IMR-90 (cell line): ENCODE data around the gene COL20A1. TPM values are rescaled to one million over a fixed set of nuclear protein-coding genes. Genes with fewer than 3 reads are reported as not detected.

Source experiments
- ATAC-seq: fragments of 200-7000 bp; cut with Tn5 transposase; 2 replicates; pipeline ENCODE4 v1.9.1; 2020; ENCODE audit warnings: low read depth, mild to moderate bottlenecking, moderate library complexity
- BruUV-seq: library from RNA; stranded (reverse); fragments of 400-500 nt; replicated peaks from 2 replicates; lab custom pipeline; 2021; lab: Mats Ljungman, UMichigan
- CTCF ChIA-PET: fragments of 300-600 bp; formaldehyde crosslinking; extraction: SDS; loops from one replicate; lab custom pipeline; 2021; ENCODE audit warnings: antibody characterized with exemption; lab: Yijun Ruan, JAX
- POLR2A ChIA-PET: fragments of 300-600 bp; sonication (Branson Sonifier 250); formaldehyde crosslinking; loops from one replicate; lab custom pipeline; 2022; ENCODE audit warnings: antibody characterized with exemption; ENCODE audit not compliant: unreplicated experiment; lab: Charles Lee
- DNase-seq: peaks from one replicate; pipeline ENCODE4 v3.0.0; 2013
- H2AFZ ChIP-seq: replicated peaks from 2 replicates; pipeline ENCODE3; 2013; ENCODE audit warnings: low read length, mild to moderate bottlenecking; ENCODE audit not compliant: poor library complexity
- H2AK5ac ChIP-seq: 2 replicates; pipeline ENCODE4 v1.6.1; 2013; ENCODE audit warnings: low read depth, low read length, inconsistent platforms
- H2AK9ac ChIP-seq: replicated peaks from 2 replicates; pipeline ENCODE3; 2013; ENCODE audit warnings: mild to moderate bottlenecking, low read depth, low read length, moderate library complexity; ENCODE audit not compliant: poor library complexity
- H2BK120ac ChIP-seq: 2 replicates; pipeline ENCODE4 v1.6.1; 2013; ENCODE audit warnings: low read depth, low read length, inconsistent platforms
- H2BK15ac ChIP-seq: 3 replicates; pipeline ENCODE4 v1.6.1; 2013; ENCODE audit warnings: low read depth, low read length, inconsistent platforms
- H2BK20ac ChIP-seq: 2 replicates; pipeline ENCODE4 v1.6.1; 2013; ENCODE audit warnings: low read depth, mild to moderate bottlenecking, inconsistent platforms, low read length, moderate library complexity
- H2BK5ac ChIP-seq: 2 replicates; pipeline ENCODE4 v1.6.1; 2013; ENCODE audit warnings: mild to moderate bottlenecking, low read depth, low read length, inconsistent platforms; ENCODE audit not compliant: poor library complexity, severe bottlenecking
- H3K14ac ChIP-seq: replicated peaks from 2 replicates; pipeline ENCODE4 v1.6.1; 2013; ENCODE audit warnings: low read depth, low read length, inconsistent platforms
- H3K18ac ChIP-seq: 2 replicates; pipeline ENCODE4 v1.6.1; 2013; ENCODE audit warnings: low read depth, low read length, control low read depth
- H3K23ac ChIP-seq: 2 replicates; pipeline ENCODE4 v1.6.1; 2013; ENCODE audit warnings: low read depth, low read length, inconsistent platforms
- H3K27ac ChIP-seq: 2 replicates; pipeline ENCODE4 v1.5.1; 2013; ENCODE audit warnings: mild to moderate bottlenecking, control low read depth, low read length; ENCODE audit not compliant: insufficient read depth
- H3K27me3 ChIP-seq: 2 replicates; pipeline ENCODE4 v1.6.1; 2013; ENCODE audit warnings: low read length; ENCODE audit not compliant: control insufficient read depth, insufficient read depth
- H3K36me3 ChIP-seq: 2 replicates; pipeline ENCODE4 v1.6.1; 2013; ENCODE audit warnings: low read length, mixed read lengths; ENCODE audit not compliant: control insufficient read depth, insufficient read depth
- H3K4ac ChIP-seq: 2 replicates; pipeline ENCODE4 v1.6.1; 2013; ENCODE audit warnings: low read depth, low read length, inconsistent platforms
- H3K4me1 ChIP-seq: 2 replicates; pipeline ENCODE4 v1.6.1; 2013; ENCODE audit warnings: low read length, mixed read lengths; ENCODE audit not compliant: control insufficient read depth, insufficient read depth
- H3K4me2 ChIP-seq: 2 replicates; pipeline ENCODE4 v1.6.1; 2013; ENCODE audit warnings: low read depth, mild to moderate bottlenecking, control low read depth, low read length, moderate library complexity
- H3K4me3 ChIP-seq: 2 replicates; pipeline ENCODE4 v1.5.1; 2013; ENCODE audit warnings: low read depth, mild to moderate bottlenecking, control low read depth, low read length, moderate library complexity; ENCODE audit not compliant: insufficient read depth
- H3K56ac ChIP-seq: 2 replicates; pipeline ENCODE4 v1.6.1; 2013; ENCODE audit warnings: low read length, inconsistent platforms; ENCODE audit not compliant: insufficient read depth; ENCODE audit errors: extremely low read depth
- H3K79me1 ChIP-seq, 2 experiments: 2 replicates each; pipeline ENCODE4 v1.6.1; 2013; ENCODE audit warnings: low read length in 2 of 2, inconsistent platforms in 1 of 2, low read depth in 1 of 2
- H3K9ac ChIP-seq: 2 replicates; pipeline ENCODE4 v1.6.1; 2013; ENCODE audit warnings: low read depth, low read length, control low read depth
- H3K9me1 ChIP-seq: 2 replicates; pipeline ENCODE4 v1.6.1; 2013; ENCODE audit warnings: low read length, inconsistent platforms; ENCODE audit not compliant: insufficient read depth
- H3K9me3 ChIP-seq: 2 replicates; pipeline ENCODE4 v1.6.1; 2013; ENCODE audit warnings: low read length; ENCODE audit not compliant: control insufficient read depth, insufficient read depth
- H4K20me1 ChIP-seq: 2 replicates; pipeline ENCODE4 v1.6.1; 2013; ENCODE audit warnings: low read length, inconsistent platforms; ENCODE audit not compliant: insufficient read depth
- H4K5ac ChIP-seq: 2 replicates; pipeline ENCODE4 v1.6.1; 2013; ENCODE audit warnings: mild to moderate bottlenecking, low read depth, low read length, control low read depth
- H4K8ac ChIP-seq, 2 experiments: 2 replicates each; pipeline ENCODE4 v1.6.1; 2013; ENCODE audit warnings: low read depth in 2 of 2, low read length in 2 of 2, control low read depth in 1 of 2, inconsistent platforms in 1 of 2
- H4K91ac ChIP-seq: 2 replicates; pipeline ENCODE4 v1.6.1; 2013; ENCODE audit warnings: low read depth, low read length, inconsistent platforms; ENCODE audit not compliant: insufficient read depth
- BHLHE40 ChIP-seq: fragments of 150-350 bp; IDR thresholded peaks from 2 replicates; pipeline ENCODE4 v1.6.1; 2016; ENCODE audit warnings: mild to moderate bottlenecking, low read depth, low read length
- CEBPB ChIP-seq: IDR thresholded peaks from 2 replicates; pipeline ENCODE4 v1.6.1; 2012; ENCODE audit warnings: low read depth, low read length, improper control_type of control experiment
- CHD1 ChIP-seq: IDR thresholded peaks from 2 replicates; pipeline ENCODE4 v1.6.1; 2012; ENCODE audit warnings: low read depth, low read length, improper control_type of control experiment
- CTCF ChIP-seq: conservative IDR thresholded peaks from 2 replicates; pipeline ENCODE4 v1.5.1; 2012; ENCODE audit warnings: mild to moderate bottlenecking, low read depth, low read length, improper control_type of control experiment
- ELK1 ChIP-seq: fragments of 150-350 bp; IDR thresholded peaks from 2 replicates; pipeline ENCODE4 v1.6.1; 2016; ENCODE audit warnings: low read depth, mild to moderate bottlenecking, low read length, moderate library complexity, borderline replicate concordance
- FOS ChIP-seq: fragments of 150-350 bp; IDR thresholded peaks from 2 replicates; pipeline ENCODE4 v1.6.1; 2016; ENCODE audit warnings: low read depth, low read length
- MXI1 ChIP-seq: IDR thresholded peaks from 2 replicates; pipeline ENCODE4 v1.6.1; 2012; ENCODE audit warnings: low read depth, mild to moderate bottlenecking, low read length, moderate library complexity, borderline replicate concordance
- NFE2L2 ChIP-seq: fragments of 150-350 bp; IDR thresholded peaks from 2 replicates; pipeline ENCODE4 v1.6.1; 2016; ENCODE audit warnings: low read depth, mild to moderate bottlenecking, low read length
- POLR2A ChIP-seq: IDR thresholded peaks from 2 replicates; pipeline ENCODE4 v1.6.1; 2012; ENCODE audit warnings: mild to moderate bottlenecking, low read depth, low read length
- RAD21 ChIP-seq: IDR thresholded peaks from 2 replicates; pipeline ENCODE4 v1.6.1; 2012; ENCODE audit warnings: low read length, improper control_type of control experiment
- RCOR1 ChIP-seq: IDR thresholded peaks from 2 replicates; pipeline ENCODE4 v1.6.1; 2012; ENCODE audit warnings: mild to moderate bottlenecking, low read length, improper control_type of control experiment; ENCODE audit not compliant: insufficient replicate concordance
- RFX5 ChIP-seq: IDR thresholded peaks from 2 replicates; pipeline ENCODE4 v1.8.0; 2012; ENCODE audit warnings: low read depth, mild to moderate bottlenecking, low read length, moderate library complexity
- SMC3 ChIP-seq: fragments of 150-350 bp; IDR thresholded peaks from 2 replicates; pipeline ENCODE4 v1.6.1; 2016; ENCODE audit warnings: low read depth, mild to moderate bottlenecking, antibody characterized with exemption, low read length, moderate library complexity
- USF2 ChIP-seq: fragments of 150-350 bp; IDR thresholded peaks from 2 replicates; pipeline ENCODE4 v1.6.1; 2017; ENCODE audit warnings: mild to moderate bottlenecking, antibody characterized with exemption, low read length, low read depth
- WGBS, 2 experiments: methylation state at CpG; one replicate each; pipeline versions ENCODE4 v1.1.5 to v1.1.7; 2013; ENCODE audit warnings: missing lambda C conversion rate in 2 of 2; ENCODE audit not compliant: insufficient read length in 1 of 2; ENCODE audit errors: extremely low coverage in 2 of 2; 5-methylcytosine and 5-hydroxymethylcytosine counted together
- dilution Hi-C: fragments of 300-500 bp; cut with HindIII; formaldehyde crosslinking; loops from one replicate; pipeline ENCODE4 v1.14.3; 2018; ENCODE audit warnings: low sequenced_read_pairs; ENCODE audit not compliant: unreplicated experiment
- in situ Hi-C: fragments of 300-500 bp; cut with MboI; formaldehyde crosslinking; loops from 3 replicates; pipeline ENCODE4 v1.14.3; 2019; ENCODE audit warnings: low sequenced_read_pairs, inconsistent platforms, mixed read lengths
- intact Hi-C: fragments of 100-400 bp; cut with micrococcal nuclease; formaldehyde crosslinking; loops from 2 replicates; pipeline ENCODE4 v1.10.0; 2022
- polyA plus RNA-seq, 3 experiments: library from polyadenylated mRNA; depleted of rRNA; stranded (reverse); fragments of >200 nt; gene quantifications; 2 replicates each; pipeline ENCODE4 v1.2.3, GENCODE V29; 2012; ENCODE audit warnings: low replicate concordance in 1 of 3
- total RNA-seq: library from RNA; depleted of rRNA; stranded (reverse); fragments of >200 nt; gene quantifications from 2 replicates; pipeline ENCODE4 v1.2.3, GENCODE V29; 2012

COL20A1 gene
- total and polyA plus RNA-seq, 2 of the 4 experiments (the other 2 are of a cell fraction) = not detected

GRCh38 chr20:63268256-63268655, 24.7 kb upstream of the COL20A1 start:
- Histone ChIP-seq H4K91ac (no peak overlapping the region), H3K4me3 (no peak overlapping the region), H3K23ac (no peak overlapping the region), H3K4me1 (no peaks in the 10 kb centered on the region; the same call in none of the 2 replicates), H4K5ac (no peak overlapping the region), H2AK9ac (peak overlapping the region; percentile 31), H2BK120ac (no peak overlapping the region), H3K79me1 (peaks cover 0 to 9% of the 10 kb centered on the region in 2 experiments; a peak in 3 of 4 replicates), H3K18ac (no peak overlapping the region), H2AK5ac (no peak overlapping the region), H3K27me3 (peaks cover 27% of the 10 kb centered on the region), H3K27ac (no peak overlapping the region), H2AFZ (no peak overlapping the region), H3K9ac (no peak overlapping the region), H3K9me3 (no peaks in the 10 kb centered on the region), H2BK15ac (no peak overlapping the region), H3K56ac (no peak overlapping the region), H3K36me3 (no peaks in the 10 kb centered on the region), H2BK20ac (no peak overlapping the region), H3K14ac (no peak overlapping the region), H3K4ac (no peak overlapping the region), H4K20me1 (0 out of 2 replicates have a peak, but pooled peaks cover 2% of the 10 kb centered on the region), H4K8ac (no peak overlapping the region), H3K4me2 (no peak overlapping the region), H2BK5ac (no peak overlapping the region), H3K9me1 (0 out of 2 replicates have a peak, but pooled peaks cover 2% of the 10 kb centered on the region)
- ChIA-PET CTCF (no interaction called here), POLR2A (no interaction called here)
- TF ChIP-seq BHLHE40 = no peak
- TF ChIP-seq CHD1 = no peak
- no peak for TF ChIP-seq USF2
- TF ChIP-seq SMC3 = no peak
- no peak for TF ChIP-seq CTCF
- no peak for TF ChIP-seq RFX5
- TF ChIP-seq RAD21 = no peak
- no peak for TF ChIP-seq POLR2A
- TF ChIP-seq RCOR1 = no peak
- TF ChIP-seq NFE2L2 = no peak
- no peak for TF ChIP-seq CEBPB
- no peak for TF ChIP-seq FOS
- no peak for TF ChIP-seq MXI1
- TF ChIP-seq ELK1 = no peak
- no TSS peak for BruUV-seq
- intact Hi-C loops (no loop called here), in situ Hi-C loops (no loop called here), dilution Hi-C loops (no loop called here)
- WGBS, 2 experiments = 80% methylated on average over 2 of the region's 7 CpGs; no CpG with 5 or more reads in 1 of the 2 experiments
- no peak for DNase-seq
- ATAC-seq = no peak
